BLaER1 treated with 17β-estradiol and CSF1 and Interleukin-3, amounts not matched to agents 10 nM and 100 nM (cell line): ENCODE measurements around the gene ZNF292.

Source experiments
- H3K27ac ChIP-seq, 11 experiments: shearing (Covaris generic); formaldehyde crosslinking; 2 replicates each; pipeline ENCODE4 v1.8.1; 2022
- H3K27me3 ChIP-seq, 11 experiments: shearing (Covaris generic); formaldehyde crosslinking; 2 replicates each; pipeline ENCODE4 v1.8.1; 2022
- H3K36me3 ChIP-seq, 11 experiments: shearing (Covaris generic); formaldehyde crosslinking; 2 replicates each; pipeline ENCODE4 v1.8.1; 2022
- H3K4me1 ChIP-seq, 10 experiments: shearing (Covaris generic); formaldehyde crosslinking; 2 replicates each; pipeline ENCODE4 v1.8.1; 2022
- H3K4me2 ChIP-seq, 11 experiments: shearing (Covaris generic); formaldehyde crosslinking; 2 replicates each; pipeline ENCODE4 v1.8.1; 2022
- H3K4me3 ChIP-seq, 10 experiments: shearing (Covaris generic); formaldehyde crosslinking; 2 replicates each; pipeline ENCODE4 v1.8.1; 2022
- H3K9ac ChIP-seq, 11 experiments: shearing (Covaris generic); formaldehyde crosslinking; 2 replicates each; pipeline ENCODE4 v1.8.1; 2022
- H3K9me3 ChIP-seq, 11 experiments: shearing (Covaris generic); formaldehyde crosslinking; replicated peaks in 1 of 11; 2 replicates each; pipeline ENCODE4 v1.8.1; 2022
- H4K20me1 ChIP-seq, 11 experiments: shearing (Covaris generic); formaldehyde crosslinking; 2 replicates each; pipeline ENCODE4 v1.8.1; 2022
- Cebpa-rat ChIP-seq, 11 experiments: shearing (Covaris generic); IDR thresholded peaks; 2 replicates each; pipeline ENCODE4 v1.8.1; 2022

The ZNF292 gene

GRCh38 chr6:87174078-87174579 lies 18.8 kb downstream of the ZNF292 start:
- Histone ChIP-seq H3K36me3 (peaks cover 0 to 21% (median 0%) of the 10 kb centered on the region in 11 experiments; a peak in 4 of 22 replicates), H4K20me1 (peaks cover 34 to 100% (median 71%) of the 10 kb centered on the region in 11 experiments)
- TF ChIP-seq Cebpa-rat (IDR thresholded peaks at IDR 0.05), result no peak

GRCh38 chr6:87176493-87176892 lies 21.1 kb downstream of the ZNF292 start:
- no peak for TF ChIP-seq Cebpa-rat (IDR thresholded peaks at IDR 0.05)
- Histone ChIP-seq H3K27me3 (no peaks in the 10 kb centered on the region), H3K9me3 (no peaks in the 10 kb centered on the region), H3K4me2 (no peak overlapping the region), H4K20me1 (peaks cover 45 to 100% (median 78%) of the 10 kb centered on the region in 11 experiments), H3K27ac (no peak overlapping the region), H3K9ac (no peak overlapping the region), H3K4me1 (peaks cover 0 to 24% (median 0%) of the 10 kb centered on the region in 10 experiments; a peak in 6 of 20 replicates), H3K36me3 (peaks cover 0 to 38% (median 4%) of the 10 kb centered on the region in 11 experiments; a peak in 7 of 22 replicates), H3K4me3 (no peak overlapping the region)

More at GRCh38 chr6:87174078-87174579, 18.8 kb downstream of the ZNF292 start:
- Histone ChIP-seq H3K27ac (no peak overlapping the region), H3K9ac (no peak overlapping the region), H3K4me2 (peak overlapping the region in 2 of 11 experiments; percentile 26 to 27; a peak in 2 of 22 replicates), H3K4me1 (peaks cover 0 to 35% (median 0%) of the 10 kb centered on the region in 10 experiments; a peak in 6 of 20 replicates), H3K27me3 (no peaks in the 10 kb centered on the region), H3K4me3 (no peak overlapping the region), H3K9me3 (no peaks in the 10 kb centered on the region)

GRCh38 chr6:87180105-87180728 lies 24.9 kb downstream of the ZNF292 start:
- Histone ChIP-seq H3K4me3 (no peak overlapping the region), H4K20me1 (peaks cover 21 to 100% (median 48%) of the 10 kb centered on the region in 11 experiments; a peak in 16 of 22 replicates), H3K9me3 (no peaks in the 10 kb centered on the region), H3K4me2 (no peak overlapping the region), H3K4me1 (peaks cover 0 to 9% (median 0%) of the 10 kb centered on the region in 10 experiments; a peak in 1 of 20 replicates), H3K27me3 (no peaks in the 10 kb centered on the region), H3K9ac (no peak overlapping the region), H3K27ac (no peak overlapping the region), H3K36me3 (peaks cover 0 to 43% (median 5%) of the 10 kb centered on the region in 11 experiments; a peak in 8 of 22 replicates)
- no peak for TF ChIP-seq Cebpa-rat (IDR thresholded peaks at IDR 0.05)

GRCh38 chr6:87181903-87182302 lies 26.5 kb downstream of the ZNF292 start:
- 0 out of 20 replicates have a peak, but pooled peaks cover 0 to 7% (median 0%) of the 10 kb centered on the region in 10 experiments for H3K4me1 ChIP-seq
- H3K9ac ChIP-seq, result no peak overlapping the region
- peaks cover 0 to 43% (median 8%) of the 10 kb centered on the region in 11 experiments; a peak in 11 of 22 replicates for H3K36me3 ChIP-seq
- no peak overlapping the region for H3K4me2 ChIP-seq
- no peaks in the 10 kb centered on the region for H3K27me3 ChIP-seq
- H4K20me1 ChIP-seq, result peaks cover 14 to 100% (median 48%) of the 10 kb centered on the region in 11 experiments; a peak in 16 of 22 replicates
- no peak overlapping the region for H3K27ac ChIP-seq
- H3K4me3 ChIP-seq, result no peak overlapping the region
- TF ChIP-seq Cebpa-rat (IDR thresholded peaks at IDR 0.05), result no peak
- no peaks in the 10 kb centered on the region for H3K9me3 ChIP-seq

- Histone ChIP-seq H3K9ac (no peak overlapping the region), H3K4me2 (no peak overlapping the region), H3K27ac (no peak overlapping the region), H4K20me1 (peaks cover 14 to 100% (median 47%) of the 10 kb centered on the region in 11 experiments; a peak in 16 of 22 replicates), H3K36me3 (peaks cover 0 to 43% (median 8%) of the 10 kb centered on the region in 11 experiments; a peak in 11 of 22 replicates), H3K9me3 (no peaks in the 10 kb centered on the region), H3K27me3 (no peaks in the 10 kb centered on the region), H3K4me1 (0 out of 20 replicates have a peak, but pooled peaks cover 0 to 7% (median 0%) of the 10 kb centered on the region in 10 experiments), H3K4me3 (no peak overlapping the region)
- no peak for TF ChIP-seq Cebpa-rat (IDR thresholded peaks at IDR 0.05)
Observed at GRCh38 chr6:87182321-87182720, 27.0 kb downstream of the ZNF292 start.

GRCh38 chr6:87182940-87183339 lies 27.6 kb downstream of the ZNF292 start:
- no peak overlapping the region for H3K9ac ChIP-seq
- H3K4me2 ChIP-seq, result no peak overlapping the region
- H3K36me3 ChIP-seq, result peaks cover 0 to 43% (median 8%) of the 10 kb centered on the region in 11 experiments; a peak in 11 of 22 replicates
- 0 out of 20 replicates have a peak, but pooled peaks cover 0 to 7% (median 0%) of the 10 kb centered on the region in 10 experiments for H3K4me1 ChIP-seq
- no peaks in the 10 kb centered on the region for H3K27me3 ChIP-seq
- no peaks in the 10 kb centered on the region for H3K9me3 ChIP-seq
- H3K27ac ChIP-seq, result no peak overlapping the region
- H3K4me3 ChIP-seq, result no peak overlapping the region
- H4K20me1 ChIP-seq, result peaks cover 14 to 100% (median 54%) of the 10 kb centered on the region in 11 experiments; a peak in 16 of 22 replicates
- TF ChIP-seq Cebpa-rat (IDR thresholded peaks at IDR 0.05), result no peak

- Histone ChIP-seq H3K27ac (no peak overlapping the region), H4K20me1 (peaks cover 14 to 100% (median 55%) of the 10 kb centered on the region in 11 experiments; a peak in 16 of 22 replicates), H3K27me3 (no peaks in the 10 kb centered on the region), H3K4me1 (0 out of 20 replicates have a peak, but pooled peaks cover 0 to 7% (median 0%) of the 10 kb centered on the region in 10 experiments), H3K9me3 (no peaks in the 10 kb centered on the region), H3K4me3 (no peak overlapping the region), H3K4me2 (no peak overlapping the region), H3K36me3 (peaks cover 0 to 43% (median 8%) of the 10 kb centered on the region in 11 experiments; a peak in 11 of 22 replicates), H3K9ac (no peak overlapping the region)
- no peak for TF ChIP-seq Cebpa-rat (IDR thresholded peaks at IDR 0.05)
Observed at GRCh38 chr6:87183687-87184086, 28.3 kb downstream of the ZNF292 start.

- Histone ChIP-seq H3K4me3 (no peak overlapping the region), H3K36me3 (peaks cover 0 to 36% (median 8%) of the 10 kb centered on the region in 11 experiments; a peak in 11 of 22 replicates), H3K27me3 (no peaks in the 10 kb centered on the region), H3K27ac (no peak overlapping the region), H3K4me1 (0 out of 20 replicates have a peak, but pooled peaks cover 0 to 7% (median 0%) of the 10 kb centered on the region in 10 experiments), H3K9me3 (no peaks in the 10 kb centered on the region), H4K20me1 (peaks cover 11 to 98% (median 44%) of the 10 kb centered on the region in 11 experiments; a peak in 16 of 22 replicates), H3K4me2 (no peak overlapping the region), H3K9ac (no peak overlapping the region)
- TF ChIP-seq Cebpa-rat (IDR thresholded peaks at IDR 0.05), result no peak
Observed at GRCh38 chr6:87184762-87185250, 29.4 kb downstream of the ZNF292 start.

- Histone ChIP-seq H3K36me3 (no peaks in the 10 kb centered on the region), H3K27ac (no peak overlapping the region), H3K4me3 (no peak overlapping the region), H4K20me1 (peaks cover 0 to 98% (median 14%) of the 10 kb centered on the region in 11 experiments; a peak in 13 of 22 replicates), H3K27me3 (no peaks in the 10 kb centered on the region), H3K4me2 (no peak overlapping the region), H3K9me3 (no peaks in the 10 kb centered on the region), H3K9ac (no peak overlapping the region), H3K4me1 (no peaks in the 10 kb centered on the region)
- TF ChIP-seq Cebpa-rat (IDR thresholded peaks at IDR 0.05), result no peak
Observed at GRCh38 chr6:87196275-87196842, 41.0 kb downstream of the ZNF292 start.
